Sigmoid colon (tissue), 7 donors: ENCODE measurements around the gene KMT2E. TPM values are rescaled to one million over a fixed set of nuclear protein-coding genes. Genes with fewer than 3 reads are reported as not detected.
"Not testable (repeated sequence)": the region's sequence is repeated elsewhere in the genome, so short reads cannot be mapped to it uniquely, and the experiment has no call there.

Experiments used
- DNase-seq: peaks from one replicate; pipeline ENCODE4 v3.0.0-alpha.2; 2019
- H3K27ac ChIP-seq, 4 donors: fragments of 200-600 bp; sonication (generic); one replicate each; pipeline ENCODE4 v1.5.1; 2016 to 2019; ENCODE audit warnings: mild to moderate bottlenecking in 1 of 4
- H3K27me3 ChIP-seq, 3 donors: fragments of 200-600 bp; sonication (generic); one replicate each; pipeline ENCODE4 v1.5.1; 2019; ENCODE audit warnings: mild to moderate bottlenecking in 1 of 3
- H3K36me3 ChIP-seq, 4 donors: fragments of 200-600 bp; sonication (generic); one replicate each; pipeline ENCODE4 v1.5.1; 2016 to 2019
- H3K4me1 ChIP-seq, 4 donors: fragments of 200-600 bp; sonication (generic); one replicate each; pipeline ENCODE4 v1.5.1; 2017 to 2019
- H3K4me3 ChIP-seq, 4 donors: fragments of 200-600 bp; sonication (generic); one replicate each; pipeline ENCODE4 v1.5.1; 2017 to 2019; ENCODE audit warnings: mild to moderate bottlenecking in 2 of 4, moderate library complexity in 1 of 4
- H3K9me3 ChIP-seq, 4 donors: fragments of 200-600 bp in 3 of 4; sonication (generic) in 3 of 4; one replicate each; pipeline versions ENCODE4 v1.5.1 to v1.6.1; 2013 to 2019
- CTCF ChIP-seq, 4 experiments: fragments of 450-650 bp in 3 of 4; fragments of 200-600 bp in 1 of 4; IDR thresholded peaks; one replicate each; pipeline ENCODE4 v1.5.1; 2016 to 2019; ENCODE audit warnings: antibody characterized with exemption in 4 of 4, mild to moderate bottlenecking in 3 of 4, moderate library complexity in 2 of 4
- EP300 ChIP-seq, 4 donors: sonication (generic); formaldehyde crosslinking; IDR thresholded peaks; one replicate each; pipeline ENCODE4 v1.6.1; 2017; ENCODE audit warnings: antibody characterized with exemption in 4 of 4
- POLR2A ChIP-seq, 2 donors: fragments of 450-650 bp; IDR thresholded peaks; one replicate each; pipeline ENCODE4 v1.6.1; 2016; ENCODE audit warnings: antibody characterized with exemption in 2 of 2, mild to moderate bottlenecking in 2 of 2, moderate library complexity in 2 of 2
- POLR2AphosphoS5 ChIP-seq, 4 donors: sonication (generic); formaldehyde crosslinking; IDR thresholded peaks; one replicate each; pipeline ENCODE4 v1.6.1; 2017; ENCODE audit warnings: antibody characterized with exemption in 4 of 4
- WGBS, 2 donors: extraction: QIAGEN DNeasy Blood & Tissue Kit; methylation state at CpG; one replicate each; pipeline ENCODE4 v1.1.7; 2013; 5-methylcytosine and 5-hydroxymethylcytosine counted together
- intact Hi-C: fragments of 100-400 bp; cut with DNase I; formaldehyde crosslinking; loops from one replicate; pipeline ENCODE4 v1.15.1; 2023
- polyA plus RNA-seq, 3 donors: library from polyadenylated mRNA; stranded (reverse); fragments of 200-250 nt; gene quantifications; one replicate each; pipeline ENCODE4 v1.2.3, GENCODE V29; 2013
- total RNA-seq, 4 donors: library from RNA; depleted of rRNA; stranded (reverse); fragments of >200 nt; gene quantifications; one replicate each; pipeline ENCODE4 v1.1.0, GENCODE V29; 2016
- donor health status: healthy with polysubstance abuse.
- donor health status: Bipolar disorder and iron deficiency.
- donor health status: healthy.

Gene KMT2E
- total and polyA plus RNA-seq, 7 donors: 20.6 to 109 (median 84.7) TPM

- WGBS, 2 donors: 17 to 45% methylated on average over 1 of the region's 1 CpG
- peaks cover 0 to 62% (median 43%) of the 10 kb centered on the region in 4 donors for H3K4me1 ChIP-seq
- H3K27me3 ChIP-seq: no peaks in the 10 kb centered on the region
- intact Hi-C loops: loop anchor here (5.0 to 10.0 kb wide), 2 partner anchors 350 to 402 kb away; partner anchors contain the start of gene SRPK2
- no peaks in the 10 kb centered on the region for H3K36me3 ChIP-seq
- no peaks in the 10 kb centered on the region for H3K9me3 ChIP-seq
- no peak for DNase-seq
- TF ChIP-seq POLR2A (IDR thresholded peaks at IDR 0.05) (no peak), CTCF (IDR thresholded peaks at IDR 0.05) (no peak), POLR2AphosphoS5 (IDR thresholded peaks at IDR 0.05) (no peak), EP300 (IDR thresholded peaks at IDR 0.05) (no peak)
- peak overlapping the region; percentile 93 to 97 (median 96) for H3K27ac ChIP-seq
- H3K4me3 ChIP-seq: no peak overlapping the region
These were observed 28.8 kb upstream of the KMT2E start for GRCh38 chr7:104985259-104985617.

GRCh38 chr7:104986628-104987259 is 27.3 kb upstream of the KMT2E start:
- 44 to 61% methylated on average over 6 of the region's 6 CpGs for WGBS, 2 donors
- TF ChIP-seq POLR2AphosphoS5 (IDR thresholded peaks at IDR 0.05): no peak
- no peak for TF ChIP-seq EP300 (IDR thresholded peaks at IDR 0.05)
- no peak for TF ChIP-seq POLR2A (IDR thresholded peaks at IDR 0.05)
- TF ChIP-seq CTCF (IDR thresholded peaks at IDR 0.05): no peak
- Histone ChIP-seq H3K36me3 (peaks cover 0 to 7% (median 0%) of the 10 kb centered on the region in 4 donors), H3K27me3 (no peaks in the 10 kb centered on the region), H3K4me3 (no peak overlapping the region), H3K4me1 (peaks cover 0 to 61% (median 38%) of the 10 kb centered on the region in 4 donors), H3K9me3 (no peaks in the 10 kb centered on the region), H3K27ac (peak overlapping the region in 3 of 4 donors; percentile 37 to 97 (median 95))
- no peak for DNase-seq
- intact Hi-C loops: loop anchor here (5.0 to 10.0 kb wide), 2 partner anchors 348 to 401 kb away; partner anchors contain the start of gene SRPK2

GRCh38 chr7:104987403-104987802 is 26.6 kb upstream of the KMT2E start:
- H3K9me3 ChIP-seq, H3K4me3 ChIP-seq, DNase-seq, H3K36me3 ChIP-seq, H3K27me3 ChIP-seq: not testable (repeated sequence)
- Histone ChIP-seq H3K27ac (peak overlapping the region in 2 of 4 donors; percentile 0 to 33), H3K4me1 (peaks cover 0 to 59% (median 36%) of the 10 kb centered on the region in 4 donors)
- intact Hi-C loops: loop anchor here (5.0 to 10.0 kb wide), 2 partner anchors 347 to 400 kb away; partner anchors contain the start of gene SRPK2
- WGBS, 2 donors: 66 to 87% methylated on average over 14 of the region's 14 CpGs

GRCh38 chr7:104990983-104991382 is 23.0 kb upstream of the KMT2E start:
- Histone ChIP-seq H3K4me1 (peaks cover 0 to 67% (median 45%) of the 10 kb centered on the region in 4 donors), H3K4me3 (no peak overlapping the region), H3K27ac (no peak overlapping the region), H3K9me3 (no peaks in the 10 kb centered on the region), H3K36me3 (peaks cover 0 to 7% (median 0%) of the 10 kb centered on the region in 4 donors), H3K27me3 (no peaks in the 10 kb centered on the region)
- no peak for DNase-seq
- intact Hi-C loops: no loop called here
- 47 to 86% methylated on average over 7 of the region's 7 CpGs for WGBS, 2 donors
- TF ChIP-seq EP300 (IDR thresholded peaks at IDR 0.05) (no peak), POLR2AphosphoS5 (IDR thresholded peaks at IDR 0.05) (no peak), CTCF (IDR thresholded peaks at IDR 0.05) (no peak), POLR2A (IDR thresholded peaks at IDR 0.05) (no peak)

GRCh38 chr7:104992306-104992705 is 21.7 kb upstream of the KMT2E start:
- peak overlapping the region in 1 of 4 donors; percentile 7 for H3K27ac ChIP-seq
- no peaks in the 10 kb centered on the region for H3K27me3 ChIP-seq
- peaks cover 0 to 7% (median 0%) of the 10 kb centered on the region in 4 donors for H3K36me3 ChIP-seq
- intact Hi-C loops: no loop called here
- no peak for TF ChIP-seq POLR2A (IDR thresholded peaks at IDR 0.05)
- TF ChIP-seq POLR2AphosphoS5 (IDR thresholded peaks at IDR 0.05): no peak
- TF ChIP-seq CTCF (IDR thresholded peaks at IDR 0.05): no peak
- TF ChIP-seq EP300 (IDR thresholded peaks at IDR 0.05): no peak
- H3K9me3 ChIP-seq: no peaks in the 10 kb centered on the region
- DNase-seq: no peak
- H3K4me1 ChIP-seq: peaks cover 0 to 70% (median 51%) of the 10 kb centered on the region in 4 donors
- WGBS, 2 donors: 82 to 88% methylated on average over 2 of the region's 2 CpGs
- H3K4me3 ChIP-seq: no peak overlapping the region
